Tongue (tissue), 2 donors: ENCODE data around the gene TBC1D5. TPM values are rescaled to one million over a fixed set of nuclear protein-coding genes. Genes with fewer than 3 reads are reported as not detected.
"Not testable (repeated sequence)": the region's sequence is repeated elsewhere in the genome, so short reads cannot be mapped to it uniquely, and the experiment has no call there.

Source experiments
- DNase-seq: peaks from one replicate; pipeline ENCODE4 v3.0.0-alpha.2; 2015
- total RNA-seq: library from RNA; depleted of rRNA; stranded (reverse); fragments of >200 nt; gene quantifications from one replicate; pipeline ENCODE4 v1.2.3, GENCODE V29; 2014

TBC1D5 gene
- total RNA-seq, 1 donor from 2014 or later, result 118 TPM

GRCh38 chr3:17642474-17642873, 100.0 kb downstream of the TBC1D5 start:
- no peak for DNase-seq

- no peak for DNase-seq
Measured at GRCh38 chr3:17640466-17640865, 102.0 kb downstream of the TBC1D5 start.

GRCh38 chr3:17639765-17640164, 102.7 kb downstream of the TBC1D5 start:
- DNase-seq, result no peak

- DNase-seq, result no peak
Measured at GRCh38 chr3:17639257-17639656, 103.2 kb downstream of the TBC1D5 start.

- no peak for DNase-seq
Measured at GRCh38 chr3:17638356-17638755, 104.1 kb downstream of the TBC1D5 start.

GRCh38 chr3:17635675-17636074, 106.8 kb downstream of the TBC1D5 start:
- DNase-seq, result not testable (repeated sequence)

GRCh38 chr3:17634964-17635363, 107.5 kb downstream of the TBC1D5 start:
- no peak for DNase-seq

GRCh38 chr3:17634201-17634600, 108.2 kb downstream of the TBC1D5 start:
- no peak for DNase-seq

- peak; percentile 13 for DNase-seq
Measured at GRCh38 chr3:17632401-17633100, 109.9 kb downstream of the TBC1D5 start.

- DNase-seq, result no peak
Measured at GRCh38 chr3:17631609-17632008, 110.8 kb downstream of the TBC1D5 start.

GRCh38 chr3:17629400-17629799, 113.0 kb downstream of the TBC1D5 start:
- no peak for DNase-seq

- DNase-seq, result no peak
Measured at GRCh38 chr3:17626395-17626794, 116.0 kb downstream of the TBC1D5 start.

- no peak for DNase-seq
Measured at GRCh38 chr3:17625133-17625532, 117.3 kb downstream of the TBC1D5 start.

GRCh38 chr3:17623464-17623863, 119.0 kb downstream of the TBC1D5 start:
- DNase-seq, result no peak

- DNase-seq, result no peak
Measured at GRCh38 chr3:17619968-17620367, 122.5 kb downstream of the TBC1D5 start.

- not testable (repeated sequence) for DNase-seq
Measured at GRCh38 chr3:17613017-17613416, 129.4 kb downstream of the TBC1D5 start.

GRCh38 chr3:17607905-17608304, 134.5 kb downstream of the TBC1D5 start:
- DNase-seq, result no peak

GRCh38 chr3:17605934-17606333, 136.5 kb downstream of the TBC1D5 start:
- no peak for DNase-seq

- no peak for DNase-seq
Measured at GRCh38 chr3:17605032-17605431, 137.4 kb downstream of the TBC1D5 start.

GRCh38 chr3:17602126-17602525, 140.3 kb downstream of the TBC1D5 start:
- DNase-seq, result no peak

GRCh38 chr3:17592956-17593355, 149.5 kb downstream of the TBC1D5 start:
- DNase-seq, result no peak

GRCh38 chr3:17590465-17590864, 152.0 kb downstream of the TBC1D5 start:
- DNase-seq, result no peak

GRCh38 chr3:17589888-17590287, 152.5 kb downstream of the TBC1D5 start:
- no peak for DNase-seq

- no peak for DNase-seq
Measured at GRCh38 chr3:17588422-17588821, 154.0 kb downstream of the TBC1D5 start.
